ENCODE data around the gene PPARGC1A. TPM values are rescaled to one million over a fixed set of nuclear protein-coding genes. Genes with fewer than 3 reads are reported as not detected.
A peak's percentile ranks its signal among the peaks of the same experiment; 100 is the strongest.

The PPARGC1A gene
- total and polyA plus RNA-seq, 8 donors = 3.8 to 9.2 (median 5.1) TPM

DNA sequence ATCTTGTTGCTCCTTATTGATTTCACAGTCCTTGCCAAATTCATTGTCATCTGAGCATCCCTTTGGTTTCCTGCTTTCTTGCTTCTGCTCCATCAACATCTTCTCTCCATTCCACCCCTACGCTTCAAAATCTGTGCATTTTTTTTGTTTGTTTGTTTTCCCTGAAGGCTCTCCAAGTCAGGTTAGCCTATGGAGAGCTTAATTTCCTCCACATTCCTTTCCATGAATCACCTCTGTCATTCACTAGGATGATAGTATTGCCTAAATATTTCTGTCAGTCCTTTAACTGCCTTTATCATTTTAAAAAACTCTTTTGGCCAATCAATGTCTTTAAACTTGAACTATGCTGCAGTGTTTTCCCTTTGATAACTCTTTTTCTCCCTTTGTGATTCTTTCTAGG is 67.7 kb downstream of the PPARGC1A start:
- peaks cover 0 to 10% of the 10 kb centered on the region in 2 donors for H3K4me1 ChIP-seq
- intact Hi-C loops (cut with DNase I) = no loop called here
- DNase-seq (no peak), ATAC-seq (no peak)
- H3K27ac ChIP-seq = no peak overlapping the region
- H3K27me3 ChIP-seq = no peaks in the 10 kb centered on the region
- H3K4me3 ChIP-seq = no peak overlapping the region
- no peaks in the 10 kb centered on the region for H3K36me3 ChIP-seq
- TF ChIP-seq, protein P1, sequence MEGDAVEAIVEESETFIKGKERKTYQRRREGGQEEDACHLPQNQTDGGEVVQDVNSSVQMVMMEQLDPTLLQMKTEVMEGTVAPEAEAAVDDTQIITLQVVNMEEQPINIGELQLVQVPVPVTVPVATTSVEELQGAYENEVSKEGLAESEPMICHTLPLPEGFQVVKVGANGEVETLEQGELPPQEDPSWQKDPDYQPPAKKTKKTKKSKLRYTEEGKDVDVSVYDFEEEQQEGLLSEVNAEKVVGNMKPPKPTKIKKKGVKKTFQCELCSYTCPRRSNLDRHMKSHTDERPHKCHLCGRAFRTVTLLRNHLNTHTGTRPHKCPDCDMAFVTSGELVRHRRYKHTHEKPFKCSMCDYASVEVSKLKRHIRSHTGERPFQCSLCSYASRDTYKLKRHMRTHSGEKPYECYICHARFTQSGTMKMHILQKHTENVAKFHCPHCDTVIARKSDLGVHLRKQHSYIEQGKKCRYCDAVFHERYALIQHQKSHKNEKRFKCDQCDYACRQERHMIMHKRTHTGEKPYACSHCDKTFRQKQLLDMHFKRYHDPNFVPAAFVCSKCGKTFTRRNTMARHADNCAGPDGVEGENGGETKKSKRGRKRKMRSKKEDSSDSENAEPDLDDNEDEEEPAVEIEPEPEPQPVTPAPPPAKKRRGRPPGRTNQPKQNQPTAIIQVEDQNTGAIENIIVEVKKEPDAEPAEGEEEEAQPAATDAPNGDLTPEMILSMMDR (IDR thresholded peaks at IDR 0.05) = no peak
- no peaks in the 10 kb centered on the region for H3K9me3 ChIP-seq

DNA sequence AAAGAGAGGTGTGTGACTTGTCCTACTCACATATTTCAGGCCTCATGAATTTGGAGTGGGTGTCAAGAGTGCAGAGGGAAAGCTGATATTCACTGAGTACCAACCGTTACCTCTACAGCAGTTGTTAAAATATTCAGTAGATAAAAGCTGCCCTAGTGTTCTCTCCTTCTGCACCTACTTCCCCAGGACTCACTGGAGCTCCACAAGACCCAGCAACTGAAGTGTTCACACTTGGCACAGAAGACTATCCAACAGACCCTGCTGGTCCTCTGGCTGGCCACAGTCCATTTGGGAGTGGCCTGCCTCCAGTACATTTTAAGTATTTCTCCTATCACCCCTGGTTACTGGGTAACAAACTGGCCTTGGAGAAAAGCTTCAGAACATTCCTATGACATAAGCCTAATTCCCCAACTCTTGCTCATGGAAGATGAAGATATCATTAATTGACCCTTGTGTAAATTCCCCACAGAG is 70.8 kb downstream of the PPARGC1A start:
- H3K27ac ChIP-seq = peak overlapping the region; percentile 16 to 53
- H3K9me3 ChIP-seq = no peaks in the 10 kb centered on the region
- DNase-seq (peak in 3 of 4 donors; percentile 40 to 86 (median 44)), ATAC-seq (peak; percentile 85)
- TF ChIP-seq, protein P1 (IDR thresholded peaks at IDR 0.05) = no peak
- no peaks in the 10 kb centered on the region for H3K27me3 ChIP-seq
- H3K4me3 ChIP-seq = no peak overlapping the region
- H3K4me1 ChIP-seq = peaks cover 0 to 10% of the 10 kb centered on the region in 2 donors
- intact Hi-C loops (cut with DNase I) = no loop called here
- H3K36me3 ChIP-seq = no peaks in the 10 kb centered on the region

DNA sequence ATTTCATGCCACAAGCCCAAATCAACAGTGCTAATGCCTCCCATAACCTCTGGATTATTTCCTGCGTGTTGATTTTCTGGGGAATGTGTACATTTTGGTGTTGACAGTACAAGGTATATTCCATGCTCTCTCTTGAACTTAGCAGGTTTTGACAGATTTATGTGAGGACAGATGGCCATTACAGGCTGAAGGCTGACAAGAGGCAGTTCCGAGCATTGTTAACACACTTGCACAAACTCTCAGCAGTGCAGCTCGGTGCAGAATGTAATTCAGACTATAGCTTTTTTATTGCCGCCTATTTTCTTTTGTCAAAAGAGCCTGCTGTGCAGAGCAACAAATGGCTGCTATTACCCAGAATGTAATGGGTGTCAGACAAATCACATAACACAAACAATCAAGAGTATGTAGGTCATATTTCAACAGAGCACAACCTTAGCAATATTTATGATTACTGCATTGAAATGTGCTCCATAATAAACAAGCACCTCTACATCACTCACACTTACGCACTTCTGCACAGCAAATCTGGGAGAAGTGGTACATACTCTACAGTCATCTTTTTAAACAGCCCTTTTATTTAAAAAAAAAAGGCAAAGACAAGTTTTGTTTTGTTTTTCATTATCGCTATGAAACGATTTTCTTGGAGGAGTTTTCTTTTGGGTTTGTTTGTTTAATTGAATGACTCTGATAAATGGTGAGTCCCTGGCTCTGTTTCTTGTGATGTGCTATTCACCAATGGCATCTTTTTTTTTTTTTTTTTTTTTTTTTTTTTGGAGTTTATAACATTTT is 71.6 kb downstream of the PPARGC1A start:
- intact Hi-C loops (cut with DNase I) = no loop called here
- H3K9me3 ChIP-seq = no peaks in the 10 kb centered on the region
- no peak overlapping the region for H3K27ac ChIP-seq
- TF ChIP-seq, protein P1 (IDR thresholded peaks at IDR 0.05) = no peak
- peaks cover 0 to 10% of the 10 kb centered on the region in 2 donors for H3K4me1 ChIP-seq
- ATAC-seq = peak; percentile 54
- no peaks in the 10 kb centered on the region for H3K36me3 ChIP-seq
- no peaks in the 10 kb centered on the region for H3K27me3 ChIP-seq
- no peak overlapping the region for H3K4me3 ChIP-seq
- DNase-seq = peak in 2 of 4 donors; percentile 74 to 83

DNA sequence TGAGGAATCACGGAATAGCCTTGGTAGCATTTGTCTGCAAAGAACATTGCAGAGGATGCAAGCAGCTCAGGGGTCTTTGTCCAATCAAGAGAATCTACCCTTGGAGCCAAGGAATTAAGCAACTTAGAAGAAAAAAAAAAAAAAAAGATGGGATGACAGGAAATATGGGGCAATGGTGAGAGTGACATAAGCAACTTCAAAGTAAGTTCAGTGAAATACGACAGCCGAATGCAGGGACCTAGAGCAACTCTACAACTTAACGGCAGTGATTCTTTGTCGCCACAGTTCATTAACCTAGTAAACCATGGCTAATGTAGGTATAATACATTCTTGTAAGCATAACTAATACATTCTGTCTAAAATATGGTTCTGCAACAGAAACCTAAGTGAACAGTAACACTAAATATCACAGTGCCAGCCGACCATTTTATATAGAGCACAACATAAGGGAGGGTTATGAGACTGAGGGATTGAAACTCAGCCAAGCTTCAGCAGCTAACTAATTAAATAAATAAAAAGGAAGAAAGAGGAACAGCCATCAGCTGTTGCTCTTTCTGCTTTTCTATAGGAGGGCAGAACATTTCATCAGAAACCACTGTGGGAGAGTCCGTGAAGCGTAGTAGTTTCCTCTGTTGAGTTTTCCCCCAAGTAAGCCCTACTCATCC is 74.7 kb downstream of the PPARGC1A start:
- intact Hi-C loops (cut with DNase I) = no loop called here
- Histone ChIP-seq H3K4me1 (peaks cover 0 to 10% of the 10 kb centered on the region in 2 donors), H3K9me3 (no peaks in the 10 kb centered on the region), H3K36me3 (no peaks in the 10 kb centered on the region), H3K27ac (no peak overlapping the region), H3K4me3 (no peak overlapping the region), H3K27me3 (no peaks in the 10 kb centered on the region)
- DNase-seq (peak in 2 of 4 donors; percentile 52 to 71), ATAC-seq (no peak)
- TF ChIP-seq, protein P1 (IDR thresholded peaks at IDR 0.05) = no peak

DNA sequence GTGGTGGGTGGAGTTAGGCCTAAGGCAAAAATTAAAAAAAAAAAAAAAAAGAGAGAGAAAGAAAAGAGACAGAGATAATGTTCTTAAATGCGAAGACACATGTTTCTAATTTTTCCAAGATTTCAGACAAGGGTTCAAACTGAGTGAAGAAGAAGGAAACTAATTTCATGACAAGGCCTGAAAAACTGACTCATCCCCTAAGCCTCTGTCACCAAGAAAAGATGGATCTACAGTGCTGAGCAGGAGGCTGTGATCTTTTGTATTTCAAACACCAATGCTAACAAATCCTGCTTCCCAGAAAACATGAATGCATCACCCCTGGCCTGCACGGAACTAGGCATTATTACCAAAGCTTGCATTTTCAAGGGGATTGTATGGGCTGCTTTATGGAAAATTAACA is 75.3 kb downstream of the PPARGC1A start:
- Histone ChIP-seq H3K36me3 (no peaks in the 10 kb centered on the region), H3K4me3 (no peak overlapping the region), H3K27ac (no peak overlapping the region), H3K9me3 (no peaks in the 10 kb centered on the region), H3K27me3 (no peaks in the 10 kb centered on the region), H3K4me1 (peaks cover 0 to 8% of the 10 kb centered on the region in 2 donors)
- TF ChIP-seq, protein P1 (IDR thresholded peaks at IDR 0.05) = no peak
- intact Hi-C loops (cut with DNase I) = no loop called here
- ATAC-seq = no peak
- DNase-seq = no peak
